ENCODE results near the gene SFXN5. TPM values are rescaled to one million over a fixed set of nuclear protein-coding genes. Genes with fewer than 3 reads are reported as not detected.

SFXN5 gene
- total and polyA plus RNA-seq, 2 of the 8 experiments (the other 6 are each of a cell fraction or from before 2014, with no cell fraction given): 29.3 to 33.1 TPM

- Histone ChIP-seq H2BK20ac (ENCODE audit: low read length) (no peak overlapping the region), H2BK12ac (ENCODE audit: low read depth, low read length) (no peak overlapping the region), H3K23me2 (ENCODE audit: low read depth, low read length) (no peaks in the 10 kb centered on the region), H2AK5ac (ENCODE audit: low read depth, low read length) (no peak overlapping the region), H3K23ac (ENCODE audit: insufficient read length) (no peak overlapping the region), H3K4me2 (ENCODE audit: insufficient read depth in 1 of 2, low read depth in 2 of 2, low read length in 2 of 2) (no peak overlapping the region), H3K56ac (replicated peaks; ENCODE audit: insufficient read length, low read depth, low read length) (no peak overlapping the region), H3K4ac (replicated peaks; ENCODE audit: insufficient read length, low read depth, low read length) (no peak overlapping the region), H4K20me1 (replicated peaks in 1 of 2; ENCODE audit: control insufficient read depth in 1 of 2, insufficient read depth in 2 of 2, low read length in 2 of 2) (peaks cover 0 to 11% of the 10 kb centered on the region in 2 experiments), H3K79me2 (ENCODE audit: control insufficient read depth in 1 of 2, insufficient read depth in 2 of 2, low read length in 2 of 2) (no peaks in the 10 kb centered on the region), H3K79me1 (ENCODE audit: low read depth, low read length) (no peaks in the 10 kb centered on the region; the same call in 1 of the 2 replicates), H2BK5ac (ENCODE audit: low read depth, low read length) (no peak overlapping the region), H3K27ac (ENCODE audit: low read depth, low read length) (no peak overlapping the region), H3K9ac (replicated peaks in 1 of 4; ENCODE audit: extremely low read depth in 1 of 4, low read depth in 3 of 4, low read length in 3 of 4) (no peak overlapping the region), H4K91ac (replicated peaks; ENCODE audit: insufficient read length, low read length) (no peak overlapping the region), H3K9me3 (ENCODE audit: insufficient read depth in 2 of 2, low read depth in 1 of 2, low read length in 1 of 2) (no peaks in the 10 kb centered on the region), H2BK120ac (replicated peaks; ENCODE audit: low read depth, low read length) (no peak overlapping the region), H2BK15ac (ENCODE audit: low read length) (no peak overlapping the region), H3K36me3 (ENCODE audit: control insufficient read depth in 2 of 4, insufficient read depth in 4 of 4, low read length in 3 of 4) (no peaks in the 10 kb centered on the region), H4K5ac (ENCODE audit: insufficient read length, low read depth, low read length) (no peak overlapping the region), H2AFZ (ENCODE audit: low read length) (no peak overlapping the region), H3K27me3 (replicated peaks in 1 of 4; ENCODE audit: control insufficient read depth in 3 of 4, extremely low read depth in 1 of 4, insufficient read depth in 3 of 4, low read length in 3 of 4) (no peaks in the 10 kb centered on the region), H4K8ac (ENCODE audit: extremely low read depth, insufficient read depth, low read length) (no peak overlapping the region), H3K4me3 (ENCODE audit: extremely low read depth in 1 of 4, insufficient read depth in 2 of 4, low read depth in 3 of 4, low read length in 4 of 4) (no peak overlapping the region), H3K4me1 (replicated peaks in 1 of 4; ENCODE audit: control insufficient read depth in 3 of 4, insufficient read depth in 4 of 4, low read length in 3 of 4) (peaks cover 0 to 9% (median 5%) of the 10 kb centered on the region in 4 experiments; a peak in 6 of 7 replicates), H3K18ac (ENCODE audit: extremely low read depth, low read length) (no peak overlapping the region), H3K14ac (ENCODE audit: insufficient read length) (no peak overlapping the region)
- TF ChIP-seq EP300 (IDR thresholded peaks at IDR 0.05; ENCODE audit: borderline replicate concordance in 1 of 2, low read depth in 2 of 2, low read length in 2 of 2) (no peak), ATF3 (IDR thresholded peaks at IDR 0.05; ENCODE audit: insufficient read depth, low read depth, low read length) (no peak), HDAC6 (IDR thresholded peaks at IDR 0.05; ENCODE audit: low read depth, low read length) (no peak), SAP30 (IDR thresholded peaks at IDR 0.05; ENCODE audit: insufficient read depth, insufficient replicate concordance, low read length) (no peak), GABPA (IDR thresholded peaks at IDR 0.05; ENCODE audit: borderline replicate concordance, insufficient read depth, low read length) (no peak), SIN3A (conservative IDR thresholded peaks at IDR 0.05 in 1 of 2, IDR thresholded peaks at IDR 0.05 in 1 of 2; ENCODE audit: low read depth in 1 of 2, low read length in 2 of 2) (no peak)
- FAIRE-seq (no peak), DNase-seq (ENCODE audit: low read depth in 1 of 2, low spot score in 2 of 2) (no peak)
- CTCF ChIA-PET (ENCODE audit: partially characterized antibody): interaction anchor here (0.6 to 12.9 kb wide), 14 partner anchors 9 to 188 kb away, joined by 3 to 321 read pairs (median 3); partner anchors contain the start of gene SFXN5
- POLR2A ChIA-PET (ENCODE audit: partially characterized antibody): interaction anchor here (0.7 to 1.1 kb wide), 3 partner anchors 9 to 11 kb away, joined by 3 to 4 read pairs (median 3); partner anchors contain the start of gene SFXN5
- 95% methylated on average over 13 of the region's 13 CpGs; no CpG with 5 or more reads in 1 of the 2 experiments for WGBS, 2 experiments (ENCODE audit: extremely low coverage in 1 of 2, insufficient coverage in 1 of 2, insufficient read length in 1 of 2, insufficient replicate concordance in 2 of 2, low coverage in 1 of 2, low lambda C conversion rate in 2 of 2, missing lambda C conversion rate in 1 of 2)
Measured at GRCh38 chr2:73082523-73083410, 11.3 kb upstream of the SFXN5 start.
